Measurements from ENCODE around the gene MLLT3. TPM values are rescaled to one million over a fixed set of nuclear protein-coding genes. Genes with fewer than 3 reads are reported as not detected.
A peak's percentile ranks its signal among the peaks of the same experiment; 100 is the strongest.

Gene MLLT3
- total RNA-seq, 1 experiment from 2014 or later = 24.4 TPM

GRCh38 chr9:20604562-20604961 is 17.7 kb downstream of the MLLT3 start:
- TF ChIP-seq CTCF (IDR thresholded peaks at IDR 0.05; ENCODE audit: insufficient read depth in 1 of 2, low read depth in 1 of 2, low read length in 1 of 2, severe bottlenecking in 1 of 2, unreplicated experiment in 1 of 2) = no peak
- no peaks in the 10 kb centered on the region for H3K36me3 ChIP-seq (ENCODE audit: control insufficient read depth, insufficient read depth, low read length)
- H3K4me3 ChIP-seq (ENCODE audit: low read depth, low read length) = no peak overlapping the region
- no peaks in the 10 kb centered on the region for H3K27me3 ChIP-seq (replicated peaks; ENCODE audit: control insufficient read depth, insufficient read depth, low read length)
- peaks cover 39% of the 10 kb centered on the region for H3K4me1 ChIP-seq
- H3K36me3 Mint-ChIP-seq (ENCODE audit: insufficient read depth, unreplicated experiment) = no peaks in the 10 kb centered on the region
- peaks cover 7% of the 10 kb centered on the region for H3K4me1 Mint-ChIP-seq (ENCODE audit: low read depth, unreplicated experiment)
- H3K9me3 ChIP-seq = no peaks in the 10 kb centered on the region
- BruUV-seq (replicated peaks) = no TSS peak
- no peaks in the 10 kb centered on the region for H3K9me3 Mint-ChIP-seq (ENCODE audit: unreplicated experiment)
- intact Hi-C loops (cut with micrococcal nuclease; ENCODE audit: unreplicated experiment) = no loop called here
- CTCF ChIA-PET = interaction anchor here (0.7 kb wide), 1 partner anchor 18 kb away, joined by 3 read pairs; the partner anchor contains the start of gene MLLT3
- no peak overlapping the region for H3K27ac Mint-ChIP-seq (ENCODE audit: unreplicated experiment)
- no peak overlapping the region for H3K4me3 Mint-ChIP-seq (ENCODE audit: unreplicated experiment)
- DNase-seq = no peak
- no peaks in the 10 kb centered on the region for H3K27me3 Mint-ChIP-seq (ENCODE audit: insufficient read depth, unreplicated experiment)
- POLR2A ChIA-PET = no interaction called here

- no peaks in the 10 kb centered on the region for H3K9me3 ChIP-seq
- no peaks in the 10 kb centered on the region for H3K36me3 ChIP-seq (ENCODE audit: control insufficient read depth, insufficient read depth, low read length)
- ChIA-PET CTCF (no interaction called here), POLR2A (no interaction called here)
- intact Hi-C loops (cut with micrococcal nuclease; ENCODE audit: unreplicated experiment) = no loop called here
- peaks cover 32% of the 10 kb centered on the region; the same call in 1 of the 2 replicates for H3K4me1 ChIP-seq
- no peak for DNase-seq
- BruUV-seq (replicated peaks) = no TSS peak
- no peak overlapping the region for H3K4me3 Mint-ChIP-seq (ENCODE audit: unreplicated experiment)
- H3K4me1 Mint-ChIP-seq (ENCODE audit: low read depth, unreplicated experiment) = peaks cover 7% of the 10 kb centered on the region
- H3K4me3 ChIP-seq (ENCODE audit: low read depth, low read length) = no peak overlapping the region
- H3K36me3 Mint-ChIP-seq (ENCODE audit: insufficient read depth, unreplicated experiment) = no peaks in the 10 kb centered on the region
- no peaks in the 10 kb centered on the region for H3K27me3 Mint-ChIP-seq (ENCODE audit: insufficient read depth, unreplicated experiment)
- H3K27ac Mint-ChIP-seq (ENCODE audit: unreplicated experiment) = no peak overlapping the region
- no peaks in the 10 kb centered on the region for H3K9me3 Mint-ChIP-seq (ENCODE audit: unreplicated experiment)
- no peaks in the 10 kb centered on the region for H3K27me3 ChIP-seq (replicated peaks; ENCODE audit: control insufficient read depth, insufficient read depth, low read length)
- TF ChIP-seq CTCF (IDR thresholded peaks at IDR 0.05; ENCODE audit: insufficient read depth in 1 of 2, low read depth in 1 of 2, low read length in 1 of 2, severe bottlenecking in 1 of 2, unreplicated experiment in 1 of 2) = no peak
Observed at GRCh38 chr9:20603524-20604268, 18.6 kb downstream of the MLLT3 start.

GRCh38 chr9:20601292-20601691 is 21.0 kb downstream of the MLLT3 start:
- BruUV-seq (replicated peaks) = no TSS peak

More at GRCh38 chr9:20601292-20601691, 21.0 kb downstream of the MLLT3 start:
- no peaks in the 10 kb centered on the region for H3K9me3 Mint-ChIP-seq (ENCODE audit: unreplicated experiment)
- no peak overlapping the region for H3K4me3 ChIP-seq (ENCODE audit: low read depth, low read length)
- intact Hi-C loops (cut with micrococcal nuclease; ENCODE audit: unreplicated experiment) = no loop called here
- H3K36me3 Mint-ChIP-seq (ENCODE audit: insufficient read depth, unreplicated experiment) = peaks cover 6% of the 10 kb centered on the region
- no peaks in the 10 kb centered on the region for H3K27me3 Mint-ChIP-seq (ENCODE audit: insufficient read depth, unreplicated experiment)
- ChIA-PET CTCF (interaction anchor here (1.4 kb wide), 1 partner anchor 21 kb away, joined by 5 read pairs; the partner anchor contains the start of gene MLLT3), POLR2A (interaction anchor here (1.2 kb wide), 1 partner anchor 21 kb away, joined by 4 read pairs; the partner anchor contains the start of gene MLLT3)
- DNase-seq = no peak
- peak overlapping the region; percentile 40 for H3K4me3 Mint-ChIP-seq (ENCODE audit: unreplicated experiment)
- H3K4me1 Mint-ChIP-seq (ENCODE audit: low read depth, unreplicated experiment) = peaks cover 7% of the 10 kb centered on the region
- H3K27me3 ChIP-seq (replicated peaks; ENCODE audit: control insufficient read depth, insufficient read depth, low read length) = no peaks in the 10 kb centered on the region
- no peaks in the 10 kb centered on the region for H3K9me3 ChIP-seq
- TF ChIP-seq CTCF (IDR thresholded peaks at IDR 0.05; ENCODE audit: insufficient read depth in 1 of 2, low read depth in 1 of 2, low read length in 1 of 2, severe bottlenecking in 1 of 2, unreplicated experiment in 1 of 2) = no peak
- peak overlapping the region; percentile 78 for H3K27ac Mint-ChIP-seq (ENCODE audit: unreplicated experiment)
- H3K4me1 ChIP-seq = peaks cover 25% of the 10 kb centered on the region; the same call in 1 of the 2 replicates
- no peaks in the 10 kb centered on the region for H3K36me3 ChIP-seq (ENCODE audit: control insufficient read depth, insufficient read depth, low read length)

Data from Caco-2 (cell line).